Tibial nerve (tissue), 4 donors: ENCODE data around the gene COL6A2. TPM values are rescaled to one million over a fixed set of nuclear protein-coding genes. Genes with fewer than 3 reads are reported as not detected.

Experiments used
- DNase-seq, 2 donors: peaks; one replicate each; pipeline ENCODE4 v3.0.0-alpha.2; 2019; ENCODE audit warnings: low spot score in 2 of 2
- H3K27ac ChIP-seq, 4 donors: fragments of 200-600 bp; sonication (generic) in 3 of 4; one replicate each; pipeline ENCODE4 v1.5.1; 2017 to 2019; ENCODE audit warnings: mild to moderate bottlenecking in 1 of 4
- H3K27me3 ChIP-seq, 2 donors: fragments of 200-600 bp; sonication (generic) in 1 of 2; one replicate each; pipeline versions ENCODE4 v1.5.1 to v1.6.0; 2017 to 2019
- H3K36me3 ChIP-seq, 3 donors: fragments of 200-600 bp; sonication (generic); one replicate each; pipeline ENCODE4 v1.5.1; 2018 to 2019
- H3K4me1 ChIP-seq, 4 donors: fragments of 200-600 bp; sonication (generic) in 3 of 4; one replicate each; pipeline ENCODE4 v1.5.1; 2017 to 2019
- H3K4me3 ChIP-seq, 4 donors: fragments of 200-600 bp; sonication (generic) in 3 of 4; one replicate each; pipeline ENCODE4 v1.5.1; 2017 to 2019; ENCODE audit warnings: mild to moderate bottlenecking in 1 of 4, moderate library complexity in 1 of 4
- H3K9me3 ChIP-seq, 4 donors: fragments of 200-600 bp; sonication (generic) in 3 of 4; one replicate each; pipeline ENCODE4 v1.5.1; 2017 to 2019
- EP300 ChIP-seq, 2 donors: sonication (generic); formaldehyde crosslinking; IDR thresholded peaks; one replicate each; pipeline ENCODE4 v1.6.1; 2017; ENCODE audit warnings: antibody characterized with exemption in 2 of 2, mild to moderate bottlenecking in 1 of 2
- POLR2A ChIP-seq, 2 donors: fragments of 450-650 bp; IDR thresholded peaks; one replicate each; pipeline ENCODE4 v1.6.1; 2017; ENCODE audit warnings: antibody characterized with exemption in 2 of 2, mild to moderate bottlenecking in 2 of 2, moderate library complexity in 2 of 2
- WGBS, 2 donors: methylation state at CpG; one replicate each; pipeline ENCODE4 v1.1.5; 2018; 5-methylcytosine and 5-hydroxymethylcytosine counted together
- total RNA-seq, 4 donors: library from RNA; depleted of rRNA; stranded (reverse); fragments of >200 nt; gene quantifications; one replicate each; pipeline ENCODE4 v1.1.0, GENCODE V29; 2016
- TF ChIP-seq, protein P1 (sequence below), 5 experiments: fragments of 200-600 bp in 3 of 5; fragments of 450-650 bp in 2 of 5; sonication (generic) in 3 of 5; IDR thresholded peaks; one replicate each; pipeline ENCODE4 v1.5.1; 2016 to 2019; ENCODE audit warnings: antibody characterized with exemption in 5 of 5, mild to moderate bottlenecking in 3 of 5, moderate library complexity in 2 of 5

The COL6A2 gene
- total RNA-seq, 4 donors from 2014 or later: 470 to 1,210 (median 744) TPM

DNA sequence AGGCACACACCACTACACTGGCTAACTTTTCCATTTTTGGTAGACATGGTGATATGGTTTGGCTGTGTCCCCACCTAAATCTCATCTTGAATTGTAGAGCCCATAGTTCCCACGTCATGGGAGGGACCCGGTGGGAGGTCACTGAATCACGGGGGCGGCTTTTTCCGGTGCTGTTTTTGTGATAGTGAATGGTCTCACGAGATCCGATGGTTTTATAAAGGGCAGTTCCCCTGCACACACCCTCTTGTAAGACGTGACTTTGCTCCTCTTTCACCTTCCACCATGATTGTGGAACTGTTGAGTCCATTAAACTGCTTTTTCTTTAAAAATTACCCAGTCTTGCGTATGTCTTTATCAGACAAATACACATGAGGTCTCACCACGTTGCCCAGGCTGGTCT, 58.8 kb downstream of the COL6A2 start:
- H3K4me3 ChIP-seq: no peak overlapping the region
- DNase-seq: peak in 1 of 2 donors; percentile 7
- WGBS, 2 donors: 64 to 71% methylated on average over 10 of the region's 10 CpGs
- no peak overlapping the region for H3K27ac ChIP-seq
- H3K36me3 ChIP-seq: peaks cover 0 to 5% (median 0%) of the 10 kb centered on the region in 3 donors
- H3K9me3 ChIP-seq: no peaks in the 10 kb centered on the region
- H3K4me1 ChIP-seq: peaks cover 0 to 17% (median 5%) of the 10 kb centered on the region in 4 donors
- H3K27me3 ChIP-seq: peaks cover 0 to 15% of the 10 kb centered on the region in 2 donors
- TF ChIP-seq EP300 (IDR thresholded peaks at IDR 0.05) (no peak), POLR2A (IDR thresholded peaks at IDR 0.05) (no peak)
- TF ChIP-seq, protein P1, sequence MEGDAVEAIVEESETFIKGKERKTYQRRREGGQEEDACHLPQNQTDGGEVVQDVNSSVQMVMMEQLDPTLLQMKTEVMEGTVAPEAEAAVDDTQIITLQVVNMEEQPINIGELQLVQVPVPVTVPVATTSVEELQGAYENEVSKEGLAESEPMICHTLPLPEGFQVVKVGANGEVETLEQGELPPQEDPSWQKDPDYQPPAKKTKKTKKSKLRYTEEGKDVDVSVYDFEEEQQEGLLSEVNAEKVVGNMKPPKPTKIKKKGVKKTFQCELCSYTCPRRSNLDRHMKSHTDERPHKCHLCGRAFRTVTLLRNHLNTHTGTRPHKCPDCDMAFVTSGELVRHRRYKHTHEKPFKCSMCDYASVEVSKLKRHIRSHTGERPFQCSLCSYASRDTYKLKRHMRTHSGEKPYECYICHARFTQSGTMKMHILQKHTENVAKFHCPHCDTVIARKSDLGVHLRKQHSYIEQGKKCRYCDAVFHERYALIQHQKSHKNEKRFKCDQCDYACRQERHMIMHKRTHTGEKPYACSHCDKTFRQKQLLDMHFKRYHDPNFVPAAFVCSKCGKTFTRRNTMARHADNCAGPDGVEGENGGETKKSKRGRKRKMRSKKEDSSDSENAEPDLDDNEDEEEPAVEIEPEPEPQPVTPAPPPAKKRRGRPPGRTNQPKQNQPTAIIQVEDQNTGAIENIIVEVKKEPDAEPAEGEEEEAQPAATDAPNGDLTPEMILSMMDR (IDR thresholded peaks at IDR 0.05): no peak

DNA sequence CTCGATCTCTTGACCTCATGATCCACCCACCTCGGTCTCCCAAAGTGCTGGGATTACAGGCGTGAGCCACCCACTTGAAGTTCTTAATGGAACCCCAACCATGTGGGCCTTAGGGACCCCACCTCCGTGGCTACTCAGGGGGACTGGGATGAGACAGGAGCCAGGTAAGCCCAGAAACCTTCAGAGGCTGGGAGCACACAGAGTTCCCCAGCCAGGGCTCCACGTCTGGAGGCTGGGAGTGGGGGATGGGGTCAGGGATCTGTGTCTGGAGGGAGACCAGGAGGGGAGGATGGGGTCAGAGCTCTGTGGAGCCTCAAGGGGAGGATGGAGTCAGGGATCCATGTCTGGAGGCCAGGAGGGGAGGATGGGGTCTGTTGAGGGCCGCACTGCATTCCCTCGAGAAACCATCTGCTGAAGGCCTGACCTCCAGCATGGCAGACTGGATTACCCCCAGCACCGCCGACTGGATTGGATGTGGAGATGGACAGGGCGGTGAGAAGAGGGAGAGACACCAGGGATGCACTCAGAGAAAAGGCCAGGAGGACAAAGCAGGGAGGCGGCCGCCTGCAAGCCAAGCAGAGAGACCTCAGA, 59.6 kb downstream of the COL6A2 start:
- TF ChIP-seq EP300 (IDR thresholded peaks at IDR 0.05): no peak
- TF ChIP-seq POLR2A (IDR thresholded peaks at IDR 0.05): no peak
- TF ChIP-seq, protein P1 (IDR thresholded peaks at IDR 0.05): no peak
- DNase-seq: peak in 1 of 2 donors; percentile 7
- WGBS, 2 donors: 83 to 87% methylated on average over 12 of the region's 12 CpGs
- no peaks in the 10 kb centered on the region for H3K9me3 ChIP-seq
- no peak overlapping the region for H3K4me3 ChIP-seq
- peaks cover 0 to 5% (median 0%) of the 10 kb centered on the region in 3 donors for H3K36me3 ChIP-seq
- peaks cover 0 to 24% (median 5%) of the 10 kb centered on the region in 4 donors for H3K4me1 ChIP-seq
- H3K27me3 ChIP-seq: peaks cover 0 to 22% of the 10 kb centered on the region in 2 donors
- H3K27ac ChIP-seq: no peak overlapping the region

DNA sequence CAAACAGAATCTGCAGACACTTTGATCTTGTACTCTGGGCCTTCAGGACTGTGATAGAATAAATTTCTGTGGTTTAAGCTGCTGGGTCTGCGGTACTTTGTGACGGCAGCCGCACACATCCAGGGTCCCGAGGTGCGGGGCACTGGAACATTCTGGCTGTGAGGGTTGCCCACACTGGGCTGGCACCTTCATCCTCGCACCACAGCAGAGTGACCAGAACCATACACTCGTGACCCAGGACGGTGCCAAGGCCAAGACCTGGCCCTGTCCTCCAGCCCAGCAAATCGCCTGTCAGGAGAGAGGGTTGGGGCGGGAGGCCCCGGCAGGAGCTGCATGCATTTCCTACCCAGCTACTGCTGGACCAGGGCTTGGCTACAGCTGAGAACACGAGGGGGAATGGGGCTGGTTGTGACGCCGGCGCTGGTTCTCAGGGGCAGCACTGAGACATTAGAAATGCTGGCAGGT, 60.1 kb downstream of the COL6A2 start:
- no peak for DNase-seq
- Histone ChIP-seq H3K27ac (no peak overlapping the region), H3K4me3 (no peak overlapping the region), H3K27me3 (peaks cover 0 to 16% of the 10 kb centered on the region in 2 donors), H3K4me1 (peaks cover 0 to 21% (median 3%) of the 10 kb centered on the region in 4 donors), H3K36me3 (peaks cover 0 to 5% (median 0%) of the 10 kb centered on the region in 3 donors), H3K9me3 (no peaks in the 10 kb centered on the region)
- WGBS, 2 donors: 88 to 89% methylated on average over 15 of the region's 15 CpGs
- no peak for TF ChIP-seq EP300 (IDR thresholded peaks at IDR 0.05)
- TF ChIP-seq, protein P1 (IDR thresholded peaks at IDR 0.05): no peak
- no peak for TF ChIP-seq POLR2A (IDR thresholded peaks at IDR 0.05)

DNA sequence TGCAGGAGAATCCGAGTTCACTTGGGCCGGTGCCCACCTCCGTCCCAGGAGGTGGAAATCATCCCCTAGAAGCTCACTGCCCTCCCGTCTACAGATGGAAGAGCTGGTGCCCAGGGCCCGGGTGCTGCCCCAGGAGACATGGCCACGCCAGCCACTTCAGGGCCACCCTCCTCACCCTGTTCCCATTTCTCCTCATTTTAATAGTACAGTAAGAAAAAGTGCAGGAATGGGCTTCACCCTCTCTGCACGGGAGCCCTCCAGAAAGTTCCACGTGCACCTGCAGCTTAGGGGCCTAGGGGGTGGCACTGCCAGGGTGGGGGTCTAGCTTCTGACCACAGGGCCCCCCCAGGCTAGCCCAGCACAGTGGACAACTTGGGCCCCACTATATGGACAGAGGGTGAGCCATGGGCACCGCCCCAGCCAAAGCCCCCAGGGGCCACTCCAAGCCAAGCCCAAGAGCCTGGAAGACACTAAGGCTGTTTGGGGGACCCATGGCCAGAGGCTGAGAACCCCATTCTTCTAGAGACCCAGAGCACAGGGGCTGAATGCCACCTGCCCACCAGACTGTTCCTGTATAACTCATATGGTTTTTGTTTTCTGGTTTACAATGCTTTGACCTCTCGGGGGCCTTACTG, 60.9 kb downstream of the COL6A2 start:
- Histone ChIP-seq H3K27ac (no peak overlapping the region), H3K4me3 (no peak overlapping the region), H3K4me1 (peaks cover 0 to 15% (median 0%) of the 10 kb centered on the region in 4 donors), H3K36me3 (peaks cover 0 to 5% (median 0%) of the 10 kb centered on the region in 3 donors), H3K27me3 (peaks cover 0 to 12% of the 10 kb centered on the region in 2 donors), H3K9me3 (no peaks in the 10 kb centered on the region)
- no peak for TF ChIP-seq POLR2A (IDR thresholded peaks at IDR 0.05)
- TF ChIP-seq, protein P1 (IDR thresholded peaks at IDR 0.05): no peak
- TF ChIP-seq EP300 (IDR thresholded peaks at IDR 0.05): no peak
- WGBS, 2 donors: 86 to 90% methylated on average over 10 of the region's 10 CpGs
- no peak for DNase-seq

DNA sequence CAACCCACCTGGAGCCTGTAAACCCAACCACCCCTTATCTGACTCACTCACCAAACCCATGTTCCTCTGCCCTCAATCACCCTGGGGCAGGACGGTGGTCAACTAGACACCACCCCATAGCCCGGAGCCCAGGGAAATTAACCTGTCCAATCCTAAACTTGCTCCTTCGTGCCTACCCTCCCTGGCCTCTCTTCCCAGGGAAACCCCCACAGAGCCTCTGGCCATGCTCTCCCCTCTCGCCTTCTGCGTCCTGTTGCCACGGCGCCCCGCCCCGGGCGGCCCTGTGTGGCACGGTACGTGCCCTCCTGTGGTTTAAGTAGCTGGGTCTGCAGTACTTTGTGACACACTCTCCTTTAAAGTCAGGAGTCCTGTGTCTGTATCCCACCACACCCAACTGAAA, 61.5 kb downstream of the COL6A2 start:
- H3K36me3 ChIP-seq: peaks cover 0 to 5% (median 0%) of the 10 kb centered on the region in 3 donors
- TF ChIP-seq, protein P1 (IDR thresholded peaks at IDR 0.05): no peak
- no peak for TF ChIP-seq POLR2A (IDR thresholded peaks at IDR 0.05)
- no peak for TF ChIP-seq EP300 (IDR thresholded peaks at IDR 0.05)
- 87 to 95% methylated on average over 12 of the region's 12 CpGs for WGBS, 2 donors
- no peaks in the 10 kb centered on the region for H3K9me3 ChIP-seq
- peaks cover 0 to 15% (median 0%) of the 10 kb centered on the region in 4 donors for H3K4me1 ChIP-seq
- peak in 1 of 2 donors; percentile 7 for DNase-seq
- no peak overlapping the region for H3K27ac ChIP-seq
- H3K27me3 ChIP-seq: peaks cover 0 to 12% of the 10 kb centered on the region in 2 donors
- H3K4me3 ChIP-seq: no peak overlapping the region
